Panc1 (cell line): ENCODE measurements around the gene NLRP7.
"Not testable (repeated sequence)": the region's sequence is repeated elsewhere in the genome, so short reads cannot be mapped to it uniquely, and the experiment has no call there.

Experiments
- CTCF ChIP-seq: fragments of 450-650 bp; IDR thresholded peaks from 2 replicates; pipeline ENCODE4 v1.5.1; 2017; ENCODE audit warnings: mild to moderate bottlenecking
- POLR2AphosphoS5 ChIP-seq: IDR thresholded peaks from 2 replicates; pipeline ENCODE4 v1.6.1; 2012; ENCODE audit warnings: mild to moderate bottlenecking, low read depth, low read length, moderate library complexity
- REST ChIP-seq, 2 experiments: IDR thresholded peaks; 2 replicates each; pipeline ENCODE4 v1.6.1; 2011 to 2012; ENCODE audit warnings: low read depth in 2 of 2, control low read depth in 1 of 2, low read length in 1 of 2, mild to moderate bottlenecking in 1 of 2, moderate library complexity in 1 of 2; ENCODE audit not compliant: insufficient read depth in 1 of 2
- TCF7L2 ChIP-seq: IDR thresholded peaks from 2 replicates; pipeline ENCODE4 v1.6.1; 2011; ENCODE audit warnings: mild to moderate bottlenecking, low read depth, low read length, inconsistent platforms

GRCh38 chr19:54953345-54953713 is 6.0 kb upstream of the NLRP7 start:
- not testable (repeated sequence) for TF ChIP-seq CTCF; TCF7L2; REST (IDR thresholded peaks at IDR 0.05; ENCODE audit: insufficient read depth in 1 of 2, low read depth in 2 of 2, low read length in 1 of 2); POLR2AphosphoS5
